Measurements from ENCODE around the gene PSME3.

Gene PSME3

DNA sequence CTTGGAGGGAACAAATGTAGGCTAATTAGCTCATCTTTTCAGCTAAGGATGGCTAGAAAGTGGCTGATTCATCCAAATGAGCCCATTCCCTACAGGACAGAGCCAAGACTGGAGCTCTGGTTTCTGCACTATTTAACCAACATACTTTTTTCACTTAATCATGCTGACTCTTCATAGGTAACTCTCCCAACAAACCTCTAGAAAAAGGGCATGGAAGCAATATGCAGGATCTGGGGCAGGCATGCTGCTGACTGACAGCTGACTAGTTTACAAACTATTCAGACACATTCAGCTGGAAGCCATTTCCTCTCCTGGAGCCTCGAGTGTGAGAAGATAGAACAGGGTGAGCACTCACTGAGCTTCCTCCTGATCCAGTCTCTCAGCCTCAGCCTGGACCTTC lies 15.3 kb upstream of the PSME3 start:
- no peaks in the 10 kb centered on the region for H3K9me3 ChIP-seq (ENCODE audit: control insufficient read depth, low read length)
- peaks cover 33% of the 10 kb centered on the region for H3K79me1 ChIP-seq (replicated peaks; ENCODE audit: low read length, poor library complexity, severe bottlenecking)
- WGBS: 68% methylated on average over 1 of the region's 1 CpG
- no peak overlapping the region for H2BK5ac ChIP-seq (ENCODE audit: low read depth, low read length, poor library complexity, severe bottlenecking)
- H2BK12ac ChIP-seq (ENCODE audit: low read length in 2 of 2): no peak overlapping the region
- no peak overlapping the region for H2AFZ ChIP-seq (ENCODE audit: low read depth, low read length)
- H3K4me2 ChIP-seq (ENCODE audit: low read length, poor library complexity, severe bottlenecking): no peak overlapping the region
- H3K9ac ChIP-seq (ENCODE audit: low read length): peak overlapping the region; percentile 39
- no peak overlapping the region for H2BK15ac ChIP-seq (ENCODE audit: low read depth, poor library complexity, severe bottlenecking)
- H4K91ac ChIP-seq (ENCODE audit: low read length): no peak overlapping the region
- H2AK5ac ChIP-seq (ENCODE audit: low read length, severe bottlenecking): no peak overlapping the region
- H3K4me1 ChIP-seq (ENCODE audit: control insufficient read depth, insufficient read depth, low read depth, low read length): peaks cover 4% of the 10 kb centered on the region
- no peak overlapping the region for H3K4me3 ChIP-seq (ENCODE audit: insufficient read depth in 1 of 2, low read depth in 1 of 2, low read length in 2 of 2)
- no peak overlapping the region for H2BK120ac ChIP-seq (ENCODE audit: low read depth, low read length)
- no peak overlapping the region for H3K27ac ChIP-seq (ENCODE audit: low read length, poor library complexity, severe bottlenecking)
- DNase-seq: no peak
- no peak overlapping the region for H3K18ac ChIP-seq (ENCODE audit: low read depth in 1 of 2, low read length in 2 of 2)
- H3K4ac ChIP-seq (ENCODE audit: low read depth in 1 of 2, low read length in 2 of 2): no peak overlapping the region
- H4K8ac ChIP-seq (ENCODE audit: low read length): no peak overlapping the region
- no peak overlapping the region for H3K23ac ChIP-seq (ENCODE audit: low read length in 2 of 2)
- peaks cover 45 to 92% of the 10 kb centered on the region in 2 experiments for H3K36me3 ChIP-seq (ENCODE audit: control insufficient read depth in 1 of 2, insufficient read depth in 2 of 2, low read depth in 1 of 2, low read length in 2 of 2)
- H3K27me3 ChIP-seq (ENCODE audit: control insufficient read depth in 1 of 2, insufficient read depth in 1 of 2, low read length in 2 of 2): no peaks in the 10 kb centered on the region
- H3K14ac ChIP-seq (ENCODE audit: low read length in 2 of 2): no peak overlapping the region

DNA sequence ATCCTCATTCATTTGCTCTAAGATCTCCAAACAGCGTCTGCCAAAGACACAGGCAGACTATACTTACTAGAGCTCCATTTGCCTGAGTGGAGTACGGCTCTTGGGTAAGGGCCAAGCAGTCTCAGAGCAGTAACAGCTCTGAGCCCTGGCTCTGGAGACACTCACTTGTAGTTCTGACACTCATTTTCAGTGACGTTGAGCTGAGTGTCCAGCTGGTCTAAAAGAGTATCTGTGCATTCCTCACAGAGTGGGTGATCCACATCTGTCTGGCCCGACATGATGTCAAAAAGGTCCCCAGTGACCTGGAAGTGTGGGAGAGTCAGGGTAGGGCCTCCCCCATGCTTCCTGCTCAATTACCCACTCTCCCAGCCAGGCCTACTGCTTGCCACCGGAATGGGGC lies 14.8 kb upstream of the PSME3 start:
- H3K4ac ChIP-seq (ENCODE audit: low read depth in 1 of 2, low read length in 2 of 2): no peak overlapping the region
- H3K4me2 ChIP-seq (ENCODE audit: low read length, poor library complexity, severe bottlenecking): no peak overlapping the region
- no peak overlapping the region for H3K18ac ChIP-seq (ENCODE audit: low read depth in 1 of 2, low read length in 2 of 2)
- no peak overlapping the region for H3K14ac ChIP-seq (ENCODE audit: low read length in 2 of 2)
- no peak for DNase-seq
- peaks cover 7% of the 10 kb centered on the region for H3K4me1 ChIP-seq (ENCODE audit: control insufficient read depth, insufficient read depth, low read depth, low read length)
- no peak overlapping the region for H3K23ac ChIP-seq (ENCODE audit: low read length in 2 of 2)
- H4K91ac ChIP-seq (ENCODE audit: low read length): no peak overlapping the region
- no peak overlapping the region for H2AFZ ChIP-seq (ENCODE audit: low read depth, low read length)
- no peaks in the 10 kb centered on the region for H3K9me3 ChIP-seq (ENCODE audit: control insufficient read depth, low read length)
- H3K79me1 ChIP-seq (replicated peaks; ENCODE audit: low read length, poor library complexity, severe bottlenecking): peaks cover 33% of the 10 kb centered on the region
- 95% methylated on average over 5 of the region's 5 CpGs for WGBS
- H2BK120ac ChIP-seq (ENCODE audit: low read depth, low read length): no peak overlapping the region
- peak overlapping the region; percentile 39 for H3K9ac ChIP-seq (ENCODE audit: low read length)
- no peak overlapping the region for H2BK15ac ChIP-seq (ENCODE audit: low read depth, poor library complexity, severe bottlenecking)
- no peak overlapping the region for H2AK5ac ChIP-seq (ENCODE audit: low read length, severe bottlenecking)
- H2BK5ac ChIP-seq (ENCODE audit: low read depth, low read length, poor library complexity, severe bottlenecking): no peak overlapping the region
- no peaks in the 10 kb centered on the region for H3K27me3 ChIP-seq (ENCODE audit: control insufficient read depth in 1 of 2, insufficient read depth in 1 of 2, low read length in 2 of 2)
- H2BK12ac ChIP-seq (ENCODE audit: low read length in 2 of 2): no peak overlapping the region
- no peak overlapping the region for H3K4me3 ChIP-seq (ENCODE audit: insufficient read depth in 1 of 2, low read depth in 1 of 2, low read length in 2 of 2)
- no peak overlapping the region for H3K27ac ChIP-seq (ENCODE audit: low read length, poor library complexity, severe bottlenecking)
- no peak overlapping the region for H4K8ac ChIP-seq (ENCODE audit: low read length)
- peaks cover 45 to 91% of the 10 kb centered on the region in 2 experiments for H3K36me3 ChIP-seq (ENCODE audit: control insufficient read depth in 1 of 2, insufficient read depth in 2 of 2, low read depth in 1 of 2, low read length in 2 of 2)

DNA sequence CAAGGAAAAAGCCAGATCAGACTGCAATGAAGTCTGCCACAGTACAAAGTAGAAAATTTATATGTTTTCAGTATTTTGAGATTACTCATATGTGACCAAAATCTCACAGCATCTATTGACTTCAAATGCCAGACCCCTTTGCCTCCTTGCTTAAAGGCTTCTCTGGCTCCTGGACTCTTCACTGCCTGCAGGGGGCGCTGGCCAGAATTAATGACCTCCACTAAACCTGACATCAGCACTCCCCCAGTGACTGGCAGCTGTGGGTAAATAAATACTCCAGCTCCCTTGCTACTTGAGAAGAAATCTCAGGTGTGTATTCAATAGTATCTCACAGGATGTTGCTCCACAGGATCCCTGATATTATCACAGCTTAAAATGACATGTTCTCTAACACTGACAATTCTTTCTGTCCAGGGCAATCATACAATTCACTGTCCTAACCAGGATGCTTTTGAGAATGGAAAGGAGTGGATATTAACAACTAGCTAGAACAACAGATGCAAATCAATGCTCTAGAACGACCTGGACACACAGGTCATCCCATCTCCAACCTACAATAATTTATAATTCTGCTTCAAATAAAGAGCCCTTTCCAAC lies 13.2 kb upstream of the PSME3 start:
- Histone ChIP-seq H2AK5ac (ENCODE audit: low read length, severe bottlenecking) (no peak overlapping the region), H3K4me2 (ENCODE audit: low read length, poor library complexity, severe bottlenecking) (no peak overlapping the region), H3K23ac (ENCODE audit: low read length in 2 of 2) (no peak overlapping the region), H3K14ac (ENCODE audit: low read length in 2 of 2) (no peak overlapping the region), H3K4me1 (ENCODE audit: control insufficient read depth, insufficient read depth, low read depth, low read length) (peaks cover 12% of the 10 kb centered on the region), H3K18ac (ENCODE audit: low read depth in 1 of 2, low read length in 2 of 2) (no peak overlapping the region), H2BK120ac (ENCODE audit: low read depth, low read length) (no peak overlapping the region), H3K4me3 (ENCODE audit: insufficient read depth in 1 of 2, low read depth in 1 of 2, low read length in 2 of 2) (no peak overlapping the region), H2BK15ac (ENCODE audit: low read depth, poor library complexity, severe bottlenecking) (no peak overlapping the region), H3K9me3 (ENCODE audit: control insufficient read depth, low read length) (no peaks in the 10 kb centered on the region), H3K9ac (ENCODE audit: low read length) (no peak overlapping the region), H3K36me3 (ENCODE audit: control insufficient read depth in 1 of 2, insufficient read depth in 2 of 2, low read depth in 1 of 2, low read length in 2 of 2) (peaks cover 39 to 76% of the 10 kb centered on the region in 2 experiments), H2BK5ac (ENCODE audit: low read depth, low read length, poor library complexity, severe bottlenecking) (no peak overlapping the region), H3K4ac (ENCODE audit: low read depth in 1 of 2, low read length in 2 of 2) (no peak overlapping the region), H2BK12ac (ENCODE audit: low read length in 2 of 2) (no peak overlapping the region), H2AFZ (ENCODE audit: low read depth, low read length) (no peak overlapping the region), H3K79me1 (replicated peaks; ENCODE audit: low read length, poor library complexity, severe bottlenecking) (peaks cover 29% of the 10 kb centered on the region), H4K91ac (ENCODE audit: low read length) (no peak overlapping the region), H3K27ac (ENCODE audit: low read length, poor library complexity, severe bottlenecking) (no peak overlapping the region), H3K27me3 (ENCODE audit: control insufficient read depth in 1 of 2, insufficient read depth in 1 of 2, low read length in 2 of 2) (no peaks in the 10 kb centered on the region), H4K8ac (ENCODE audit: low read length) (no peak overlapping the region)
- WGBS: 75% methylated on average over 1 of the region's 2 CpGs
- peak; percentile 74 for DNase-seq

DNA sequence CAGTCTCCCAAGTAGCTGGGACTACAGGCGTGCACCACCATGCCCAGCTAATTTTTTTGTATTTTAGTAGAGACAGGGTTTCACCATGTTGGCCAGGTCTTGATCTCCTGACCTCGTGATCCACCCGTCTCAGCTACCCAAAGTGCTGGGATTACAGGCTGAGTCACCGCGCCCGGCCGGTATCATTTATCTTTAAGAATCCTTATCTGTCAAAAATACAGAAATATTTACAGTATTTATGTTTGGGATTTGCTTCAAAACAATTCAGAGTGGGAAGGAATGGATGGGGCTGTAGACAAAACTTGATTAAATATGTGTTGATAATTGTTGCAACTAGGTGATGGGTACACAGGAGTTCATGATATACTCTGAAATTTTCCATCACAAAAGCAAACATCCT lies 12.0 kb upstream of the PSME3 start:
- no peak overlapping the region for H2BK120ac ChIP-seq (ENCODE audit: low read depth, low read length)
- no peaks in the 10 kb centered on the region for H3K9me3 ChIP-seq (ENCODE audit: control insufficient read depth, low read length)

More for the DNA sequence above, 12.0 kb upstream of the PSME3 start:
- Histone ChIP-seq H3K36me3 (ENCODE audit: control insufficient read depth in 1 of 2, insufficient read depth in 2 of 2, low read depth in 1 of 2, low read length in 2 of 2) (peaks cover 32 to 65% of the 10 kb centered on the region in 2 experiments), H4K91ac (ENCODE audit: low read length) (no peak overlapping the region), H2AK5ac (ENCODE audit: low read length, severe bottlenecking) (no peak overlapping the region), H3K18ac (ENCODE audit: low read depth in 1 of 2, low read length in 2 of 2) (no peak overlapping the region), H3K27ac (ENCODE audit: low read length, poor library complexity, severe bottlenecking) (no peak overlapping the region), H2BK12ac (ENCODE audit: low read length in 2 of 2) (no peak overlapping the region), H3K14ac (ENCODE audit: low read length in 2 of 2) (no peak overlapping the region), H3K4me2 (ENCODE audit: low read length, poor library complexity, severe bottlenecking) (no peak overlapping the region), H2AFZ (ENCODE audit: low read depth, low read length) (no peak overlapping the region), H2BK15ac (ENCODE audit: low read depth, poor library complexity, severe bottlenecking) (no peak overlapping the region), H4K8ac (ENCODE audit: low read length) (no peak overlapping the region), H3K4me3 (ENCODE audit: insufficient read depth in 1 of 2, low read depth in 1 of 2, low read length in 2 of 2) (no peak overlapping the region), H3K4me1 (ENCODE audit: control insufficient read depth, insufficient read depth, low read depth, low read length) (peaks cover 12% of the 10 kb centered on the region), H3K9ac (ENCODE audit: low read length) (peak overlapping the region; percentile 28), H3K4ac (ENCODE audit: low read depth in 1 of 2, low read length in 2 of 2) (no peak overlapping the region), H3K79me1 (replicated peaks; ENCODE audit: low read length, poor library complexity, severe bottlenecking) (peaks cover 26% of the 10 kb centered on the region), H2BK5ac (ENCODE audit: low read depth, low read length, poor library complexity, severe bottlenecking) (no peak overlapping the region), H3K27me3 (ENCODE audit: control insufficient read depth in 1 of 2, insufficient read depth in 1 of 2, low read length in 2 of 2) (no peaks in the 10 kb centered on the region), H3K23ac (ENCODE audit: low read length in 2 of 2) (no peak overlapping the region)
- DNase-seq: no peak
- WGBS: 100% methylated on average over 1 of the region's 7 CpGs

Measured in mesenchymal stem cell (in vitro differentiated cells and primary cell).